Kidney epithelial cell (primary cell): ENCODE data around the gene PDE10A. TPM values are rescaled to one million over a fixed set of nuclear protein-coding genes. Genes with fewer than 3 reads are reported as not detected.

Experiments
- DNase-seq: peaks from one replicate; pipeline ENCODE4 v3.0.0-alpha.2; 2010; ENCODE audit warnings: low read depth
- H3K27me3 ChIP-seq: 2 replicates; pipeline ENCODE4 v1.6.0; 2011; ENCODE audit warnings: low read length; ENCODE audit not compliant: control insufficient read depth, insufficient read depth
- H3K36me3 ChIP-seq: 2 replicates; pipeline ENCODE4 v1.5.1; 2011; ENCODE audit warnings: low read length; ENCODE audit not compliant: control insufficient read depth, insufficient read depth
- H3K4me3 ChIP-seq: 2 replicates; pipeline ENCODE4 v1.5.1; 2011; ENCODE audit warnings: low read depth, mild to moderate bottlenecking, control low read depth, low read length
- CTCF ChIP-seq: IDR thresholded peaks from 2 replicates; pipeline ENCODE4 v1.5.1; 2011; ENCODE audit warnings: mild to moderate bottlenecking, moderate library complexity, low read length, control low read depth, inconsistent platforms; ENCODE audit not compliant: insufficient read depth, poor library complexity, severe bottlenecking
- total RNA-seq: library from RNA; depleted of rRNA; stranded (reverse); fragments of >200 nt; gene quantifications from 2 replicates; pipeline ENCODE4 v1.2.3, GENCODE V29; 2015

PDE10A gene
- total RNA-seq, 1 donor from 2014 or later = 13.0 TPM

GRCh38 chr6:165417278-165417865, 245.7 kb downstream of the PDE10A start:
- no peak for TF ChIP-seq CTCF
- H3K4me3 ChIP-seq = no peak overlapping the region
- DNase-seq = no peak

GRCh38 chr6:165404697-165405096, 258.3 kb downstream of the PDE10A start:
- DNase-seq = no peak
- no peak for TF ChIP-seq CTCF
- Histone ChIP-seq H3K36me3 (no peaks in the 10 kb centered on the region), H3K4me3 (no peak overlapping the region), H3K27me3 (no peaks in the 10 kb centered on the region)

More at GRCh38 chr6:165417278-165417865, 245.7 kb downstream of the PDE10A start:
- Histone ChIP-seq H3K27me3 (no peaks in the 10 kb centered on the region), H3K36me3 (no peaks in the 10 kb centered on the region)

DNA sequence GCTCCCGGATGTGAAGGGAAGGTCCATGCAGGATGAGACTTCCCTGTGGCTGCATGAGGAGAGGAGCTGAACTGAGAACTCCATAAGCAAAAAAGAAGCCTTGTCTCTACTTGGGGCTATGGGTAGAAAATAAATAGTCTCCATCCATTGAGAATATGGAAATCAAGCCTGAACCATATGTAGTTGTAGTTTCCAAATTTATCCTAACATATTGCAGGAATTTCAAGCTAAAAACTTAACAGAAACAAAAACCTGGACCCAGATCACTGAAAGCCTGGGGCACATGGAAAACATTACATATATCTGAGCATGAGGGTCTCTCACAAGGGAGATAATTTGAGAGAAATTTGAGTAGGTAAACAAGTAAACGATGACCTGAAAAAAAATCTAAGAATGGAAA, 258.7 kb downstream of the PDE10A start:
- no peaks in the 10 kb centered on the region for H3K27me3 ChIP-seq
- TF ChIP-seq CTCF = no peak
- no peaks in the 10 kb centered on the region for H3K36me3 ChIP-seq
- DNase-seq = no peak
- H3K4me3 ChIP-seq = no peak overlapping the region

GRCh38 chr6:165403006-165403595, 259.9 kb downstream of the PDE10A start:
- no peaks in the 10 kb centered on the region for H3K36me3 ChIP-seq
- no peaks in the 10 kb centered on the region for H3K27me3 ChIP-seq
- no peak overlapping the region for H3K4me3 ChIP-seq
- no peak for DNase-seq
- TF ChIP-seq CTCF = no peak

GRCh38 chr6:165401092-165401491, 261.9 kb downstream of the PDE10A start:
- TF ChIP-seq CTCF = no peak
- Histone ChIP-seq H3K4me3 (no peak overlapping the region), H3K36me3 (no peaks in the 10 kb centered on the region), H3K27me3 (no peaks in the 10 kb centered on the region)
- DNase-seq = no peak

- no peak for TF ChIP-seq CTCF
- no peak overlapping the region for H3K4me3 ChIP-seq
- peaks cover 2% of the 10 kb centered on the region for H3K36me3 ChIP-seq
- no peaks in the 10 kb centered on the region for H3K27me3 ChIP-seq
- DNase-seq = no peak
Observed at GRCh38 chr6:165390475-165390874, 272.6 kb downstream of the PDE10A start.
